MM.1S (cell line): ENCODE results near the gene CLCA1.

Source experiments
- CTCF ChIP-seq: fragments of 300-600 bp; sonication (generic); IDR thresholded peaks from 2 replicates; pipeline ENCODE4 v1.5.1; 2016; ENCODE audit warnings: antibody characterized with exemption, low read length, mixed read lengths
- EZH2 ChIP-seq: fragments of 300-600 bp; sonication (generic); optimal IDR thresholded peaks from 2 replicates; pipeline ENCODE3; 2017; ENCODE audit warnings: low read depth, mild to moderate bottlenecking, antibody characterized with exemption, low read length, mixed read lengths
- EZH2phosphoT487 ChIP-seq: fragments of 300-600 bp; sonication (generic); IDR thresholded peaks from 2 replicates; pipeline ENCODE4 v1.6.1; 2018; ENCODE audit warnings: antibody characterized with exemption, low read length

GRCh38 chr1:86507935-86508582 is 39.3 kb downstream of the CLCA1 start:
- TF ChIP-seq CTCF, result peak; percentile 50
- no peak for TF ChIP-seq EZH2
- TF ChIP-seq EZH2phosphoT487, result no peak
